ENCODE results near the gene TNK1. TPM values are rescaled to one million over a fixed set of nuclear protein-coding genes. Genes with fewer than 3 reads are reported as not detected.

The TNK1 gene
- total and polyA plus RNA-seq, 4 experiments from 2014 or later: 1.7 to 15.9 (median 8.0) TPM

DNA sequence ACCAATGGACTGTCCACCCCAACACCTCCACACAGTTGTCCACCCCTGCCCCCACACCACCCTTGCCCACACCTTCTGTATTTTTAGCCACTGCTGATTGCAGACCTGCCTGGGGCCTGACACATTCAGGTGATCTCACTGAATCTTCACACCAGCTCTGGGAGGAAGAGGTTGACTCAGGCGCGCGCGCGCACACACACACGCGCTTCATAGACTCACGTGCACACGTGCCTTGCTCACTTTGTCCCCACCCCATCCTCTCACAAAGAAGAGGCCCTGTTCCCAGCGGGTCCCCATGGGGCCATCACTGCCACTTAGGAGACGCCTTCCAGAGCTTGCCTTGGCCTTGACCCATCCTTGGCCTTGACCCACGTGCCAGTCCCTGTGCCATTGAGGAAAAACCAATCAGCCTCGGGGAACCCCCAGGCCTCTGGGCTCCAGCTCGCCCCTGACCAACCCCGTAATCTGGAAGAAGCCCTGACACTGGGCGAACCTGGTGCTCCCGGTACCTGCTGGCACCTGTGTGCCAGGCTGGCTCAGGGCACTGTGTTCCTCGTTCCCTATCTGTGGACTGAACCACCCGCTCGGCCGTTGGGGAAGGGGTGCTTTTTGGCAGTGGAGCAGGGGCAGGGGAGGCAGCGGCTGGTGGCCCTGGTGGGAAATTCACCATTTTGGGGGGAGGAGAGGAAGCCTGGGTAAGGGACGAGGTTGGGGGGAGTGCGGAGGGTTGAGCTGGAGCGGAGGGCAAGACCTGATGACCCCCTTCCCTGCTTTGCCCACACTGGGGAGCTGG is 29.9 kb downstream of the TNK1 start:
- no peak overlapping the region for H3K27ac ChIP-seq (ENCODE audit: low read depth, low read length)
- H3K27me3 ChIP-seq (ENCODE audit: insufficient read depth, low read length): no peaks in the 10 kb centered on the region
- H3K9me3 ChIP-seq (ENCODE audit: control insufficient read depth in 1 of 2, low read length in 2 of 2): no peaks in the 10 kb centered on the region
- H3K4me3 ChIP-seq (ENCODE audit: low read length in 2 of 2): no peak overlapping the region
- no peaks in the 10 kb centered on the region for H3K36me3 ChIP-seq (ENCODE audit: insufficient read depth, low read length)
- no peaks in the 10 kb centered on the region for H3K9me3 Mint-ChIP-seq
- no peak overlapping the region for H3K4me3 Mint-ChIP-seq
- no peaks in the 10 kb centered on the region for H3K4me1 ChIP-seq (ENCODE audit: insufficient read depth, low read length)
- ChIA-PET POLR2A (ENCODE audit: partially characterized antibody) (no interaction called here), CTCF (ENCODE audit: partially characterized antibody) (no interaction called here)
- no peaks in the 10 kb centered on the region for H3K36me3 Mint-ChIP-seq
- peaks cover 0 to 2% of the 10 kb centered on the region in 2 donors for H3K27me3 Mint-ChIP-seq
- H3K27ac Mint-ChIP-seq: peak overlapping the region in 1 of 7 donors; percentile 72
- DNase-seq: peak in 1 of 5 donors; percentile 33
- peaks cover 5 to 24% (median 7%) of the 10 kb centered on the region in 4 donors for H3K4me1 Mint-ChIP-seq
- intact Hi-C loops (cut with micrococcal nuclease): no loop called here

DNA sequence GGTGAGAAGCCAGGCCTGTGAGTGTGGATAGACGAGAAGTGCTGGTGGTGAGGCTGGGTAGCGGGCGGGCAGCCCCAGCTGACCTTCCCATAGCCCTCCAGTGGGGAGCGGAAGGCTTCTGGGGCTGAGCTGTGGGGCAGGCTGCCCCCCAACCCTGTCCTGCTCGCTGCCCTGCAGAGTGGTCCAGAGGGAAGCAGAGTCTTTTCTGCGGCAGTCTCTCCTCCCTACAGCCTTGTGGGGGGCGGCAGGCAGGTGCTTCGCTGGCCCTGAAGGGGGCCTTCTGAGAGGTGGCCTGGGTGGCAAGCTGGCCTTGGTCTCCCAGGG is 30.5 kb downstream of the TNK1 start:
- intact Hi-C loops (cut with micrococcal nuclease): no loop called here
- Histone ChIP-seq H3K4me3 (ENCODE audit: low read length in 2 of 2) (no peak overlapping the region), H3K27me3 (ENCODE audit: insufficient read depth, low read length) (no peaks in the 10 kb centered on the region), H3K9me3 (ENCODE audit: control insufficient read depth in 1 of 2, low read length in 2 of 2) (no peaks in the 10 kb centered on the region), H3K4me1 (ENCODE audit: insufficient read depth, low read length) (no peaks in the 10 kb centered on the region), H3K27ac (ENCODE audit: low read depth, low read length) (no peak overlapping the region), H3K36me3 (ENCODE audit: insufficient read depth, low read length) (no peaks in the 10 kb centered on the region)
- Mint-ChIP-seq H3K27ac (no peak overlapping the region), H3K9me3 (no peaks in the 10 kb centered on the region), H3K4me3 (no peak overlapping the region), H3K36me3 (no peaks in the 10 kb centered on the region), H3K4me1 (peaks cover 2 to 19% (median 7%) of the 10 kb centered on the region in 4 donors), H3K27me3 (peaks cover 0 to 2% of the 10 kb centered on the region in 2 donors)
- POLR2A ChIA-PET (ENCODE audit: partially characterized antibody): no interaction called here
- CTCF ChIA-PET (ENCODE audit: partially characterized antibody): no interaction called here
- no peak for DNase-seq

DNA sequence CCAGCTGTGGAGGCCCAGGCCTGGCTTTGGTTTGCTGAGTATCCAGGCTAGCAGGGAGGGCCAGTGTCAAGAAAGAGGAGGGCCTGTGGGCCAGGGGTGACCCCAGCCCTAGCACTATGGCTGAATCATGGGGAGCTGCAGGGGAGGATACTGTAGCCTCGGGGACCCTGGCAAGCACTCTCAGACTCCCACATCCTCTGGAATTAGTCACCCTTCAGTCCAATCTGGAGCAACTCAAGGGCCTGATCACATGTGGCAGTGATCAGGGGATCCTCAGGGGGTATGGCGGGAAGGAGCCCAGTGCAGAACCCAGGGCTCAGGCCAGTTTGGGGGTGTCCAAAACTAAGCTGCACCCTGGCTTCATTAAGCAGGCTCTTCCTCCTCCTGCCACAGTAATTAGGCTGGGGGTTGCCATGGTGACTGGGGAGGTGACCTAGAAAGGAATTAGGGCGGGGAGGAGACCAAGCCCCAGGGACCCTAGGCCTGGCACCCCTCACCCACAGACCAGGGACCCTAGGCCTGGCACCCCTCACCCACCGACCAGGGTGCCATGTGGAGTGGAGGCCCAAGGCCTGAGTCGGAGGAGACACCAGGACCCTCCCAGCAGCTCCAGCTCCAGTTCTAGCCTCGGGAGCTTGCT is 32.6 kb downstream of the TNK1 start:
- Mint-ChIP-seq H3K4me1 (peaks cover 2 to 11% (median 5%) of the 10 kb centered on the region in 4 donors), H3K36me3 (no peaks in the 10 kb centered on the region), H3K9me3 (no peaks in the 10 kb centered on the region), H3K27ac (no peak overlapping the region), H3K4me3 (no peak overlapping the region), H3K27me3 (peaks cover 0 to 2% of the 10 kb centered on the region in 2 donors)
- Histone ChIP-seq H3K36me3 (ENCODE audit: insufficient read depth, low read length) (no peaks in the 10 kb centered on the region), H3K9me3 (ENCODE audit: control insufficient read depth in 1 of 2, low read length in 2 of 2) (no peaks in the 10 kb centered on the region), H3K27me3 (ENCODE audit: insufficient read depth, low read length) (no peaks in the 10 kb centered on the region), H3K4me3 (ENCODE audit: low read length in 2 of 2) (no peak overlapping the region), H3K27ac (ENCODE audit: low read depth, low read length) (no peak overlapping the region), H3K4me1 (ENCODE audit: insufficient read depth, low read length) (no peaks in the 10 kb centered on the region)
- ChIA-PET CTCF (ENCODE audit: partially characterized antibody) (interaction anchor here (0.8 to 1.2 kb wide), 2 partner anchors 23 to 58 kb away, joined by 3 read pairs; no protein-coding TSS in a partner anchor), POLR2A (ENCODE audit: partially characterized antibody) (interaction anchor here (0.7 to 1.3 kb wide), 2 partner anchors 11 to 22 kb away, joined by 3 read pairs; partner anchors contain the start of gene TMEM102)
- peak in 1 of 5 donors; percentile 25 for DNase-seq
- intact Hi-C loops (cut with micrococcal nuclease): no loop called here

DNA sequence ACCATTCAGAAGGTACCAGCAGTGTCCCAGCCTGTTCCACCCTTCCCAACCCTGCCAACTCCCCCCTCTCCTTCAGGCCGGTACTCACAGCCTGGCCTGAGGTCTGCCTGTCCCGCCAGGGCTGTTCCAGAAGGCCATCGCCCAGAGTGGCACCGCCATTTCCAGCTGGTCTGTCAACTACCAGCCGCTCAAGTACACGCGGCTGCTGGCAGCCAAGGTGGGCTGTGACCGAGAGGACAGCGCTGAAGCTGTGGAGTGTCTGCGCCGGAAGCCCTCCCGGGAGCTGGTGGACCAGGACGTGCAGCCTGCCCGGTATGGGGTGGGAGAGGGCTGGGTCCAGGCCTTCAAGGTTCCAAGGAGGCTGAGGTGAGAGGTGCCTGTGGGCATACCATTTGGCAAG is 33.9 kb downstream of the TNK1 start:
- Histone ChIP-seq H3K4me1 (ENCODE audit: insufficient read depth, low read length) (no peaks in the 10 kb centered on the region), H3K4me3 (ENCODE audit: low read length in 2 of 2) (no peak overlapping the region), H3K36me3 (ENCODE audit: insufficient read depth, low read length) (no peaks in the 10 kb centered on the region), H3K27me3 (ENCODE audit: insufficient read depth, low read length) (no peaks in the 10 kb centered on the region), H3K27ac (ENCODE audit: low read depth, low read length) (no peak overlapping the region), H3K9me3 (ENCODE audit: control insufficient read depth in 1 of 2, low read length in 2 of 2) (no peaks in the 10 kb centered on the region)
- no peak for DNase-seq
- Mint-ChIP-seq H3K4me1 (peaks cover 0 to 2% (median under 1%) of the 10 kb centered on the region in 4 donors), H3K27me3 (no peaks in the 10 kb centered on the region), H3K27ac (no peak overlapping the region), H3K4me3 (no peak overlapping the region), H3K36me3 (no peaks in the 10 kb centered on the region), H3K9me3 (no peaks in the 10 kb centered on the region)
- intact Hi-C loops (cut with micrococcal nuclease): no loop called here
- ChIA-PET POLR2A (ENCODE audit: partially characterized antibody) (no interaction called here), CTCF (ENCODE audit: partially characterized antibody) (interaction anchor here (1.5 kb wide), 1 partner anchor 58 kb away, joined by 3 read pairs; no protein-coding TSS in a partner anchor)

DNA sequence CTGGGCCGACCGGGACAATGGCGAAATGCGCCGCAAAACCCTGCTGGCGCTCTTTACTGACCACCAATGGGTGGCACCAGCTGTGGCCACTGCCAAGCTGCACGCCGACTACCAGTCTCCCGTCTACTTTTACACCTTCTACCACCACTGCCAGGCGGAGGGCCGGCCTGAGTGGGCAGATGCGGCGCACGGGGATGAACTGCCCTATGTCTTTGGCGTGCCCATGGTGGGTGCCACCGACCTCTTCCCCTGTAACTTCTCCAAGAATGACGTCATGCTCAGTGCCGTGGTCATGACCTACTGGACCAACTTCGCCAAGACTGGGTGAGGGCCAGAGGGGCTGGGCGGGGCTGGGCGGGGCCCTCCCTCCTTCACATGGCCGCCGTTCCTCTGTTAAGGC is 34.9 kb downstream of the TNK1 start:
- no peaks in the 10 kb centered on the region for H3K27me3 ChIP-seq (ENCODE audit: insufficient read depth, low read length)
- peaks cover 0 to 2% (median 0%) of the 10 kb centered on the region in 4 donors for H3K4me1 Mint-ChIP-seq
- H3K9me3 ChIP-seq (ENCODE audit: control insufficient read depth in 1 of 2, low read length in 2 of 2): no peaks in the 10 kb centered on the region
- H3K4me3 Mint-ChIP-seq: no peak overlapping the region
- no peak overlapping the region for H3K27ac ChIP-seq (ENCODE audit: low read depth, low read length)
- no peaks in the 10 kb centered on the region for H3K4me1 ChIP-seq (ENCODE audit: insufficient read depth, low read length)
- ChIA-PET POLR2A (ENCODE audit: partially characterized antibody) (interaction anchor here (1.3 kb wide), 1 partner anchor 12 kb away, joined by 4 read pairs; the partner anchor contains the start of gene TMEM256), CTCF (ENCODE audit: partially characterized antibody) (interaction anchor here (1.5 kb wide), 1 partner anchor 59 kb away, joined by 3 read pairs; no protein-coding TSS in a partner anchor)
- no peaks in the 10 kb centered on the region for H3K36me3 Mint-ChIP-seq
- H3K9me3 Mint-ChIP-seq: no peaks in the 10 kb centered on the region
- no peak overlapping the region for H3K4me3 ChIP-seq (ENCODE audit: low read length in 2 of 2)
- intact Hi-C loops (cut with micrococcal nuclease): loop anchor here (1.0 kb wide), 1 partner anchor 59 kb away; no protein-coding TSS in a partner anchor
- DNase-seq: no peak
- H3K36me3 ChIP-seq (ENCODE audit: insufficient read depth, low read length): no peaks in the 10 kb centered on the region
- no peak overlapping the region for H3K27ac Mint-ChIP-seq
- no peaks in the 10 kb centered on the region for H3K27me3 Mint-ChIP-seq

DNA sequence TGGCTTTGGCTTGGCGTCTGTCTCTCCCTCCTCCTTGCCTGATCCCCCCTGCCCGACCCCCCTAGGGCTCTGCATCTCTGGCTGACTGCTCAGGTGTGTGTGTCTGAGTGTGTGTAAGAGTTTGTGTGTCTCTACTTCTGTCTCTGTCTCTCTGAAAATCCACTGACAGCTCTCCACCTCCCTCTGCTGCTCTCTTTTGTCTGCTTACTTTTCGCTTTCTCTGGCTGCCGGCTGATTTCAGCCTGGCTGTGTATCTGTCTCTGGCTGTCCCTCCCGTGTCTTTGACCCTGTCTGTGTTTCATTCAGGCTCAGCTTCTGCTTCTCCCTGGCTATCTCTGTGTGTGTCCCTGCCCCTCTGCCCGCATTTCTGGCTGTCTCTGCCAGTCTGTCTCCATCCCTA is 35.4 kb downstream of the TNK1 start:
- Mint-ChIP-seq H3K4me1 (peaks cover 0 to 2% (median 0%) of the 10 kb centered on the region in 4 donors), H3K4me3 (peak overlapping the region in 1 of 8 donors; percentile 3), H3K27me3 (no peaks in the 10 kb centered on the region), H3K27ac (peak overlapping the region in 1 of 7 donors; percentile 29), H3K9me3 (no peaks in the 10 kb centered on the region), H3K36me3 (no peaks in the 10 kb centered on the region)
- no peaks in the 10 kb centered on the region for H3K9me3 ChIP-seq (ENCODE audit: control insufficient read depth in 1 of 2, low read length in 2 of 2)
- H3K4me1 ChIP-seq (ENCODE audit: insufficient read depth, low read length): no peaks in the 10 kb centered on the region
- ChIA-PET CTCF (ENCODE audit: partially characterized antibody) (no interaction called here), POLR2A (ENCODE audit: partially characterized antibody) (interaction anchor here (1.3 kb wide), 1 partner anchor 12 kb away, joined by 4 read pairs; the partner anchor contains the start of gene TMEM256)
- intact Hi-C loops (cut with micrococcal nuclease): loop anchor here (1.0 kb wide), 1 partner anchor 60 kb away; no protein-coding TSS in a partner anchor
- DNase-seq: no peak
- H3K27me3 ChIP-seq (ENCODE audit: insufficient read depth, low read length): no peaks in the 10 kb centered on the region
- H3K27ac ChIP-seq (ENCODE audit: low read depth, low read length): no peak overlapping the region
- H3K4me3 ChIP-seq (ENCODE audit: low read length in 2 of 2): no peak overlapping the region
- no peaks in the 10 kb centered on the region for H3K36me3 ChIP-seq (ENCODE audit: insufficient read depth, low read length)

DNA sequence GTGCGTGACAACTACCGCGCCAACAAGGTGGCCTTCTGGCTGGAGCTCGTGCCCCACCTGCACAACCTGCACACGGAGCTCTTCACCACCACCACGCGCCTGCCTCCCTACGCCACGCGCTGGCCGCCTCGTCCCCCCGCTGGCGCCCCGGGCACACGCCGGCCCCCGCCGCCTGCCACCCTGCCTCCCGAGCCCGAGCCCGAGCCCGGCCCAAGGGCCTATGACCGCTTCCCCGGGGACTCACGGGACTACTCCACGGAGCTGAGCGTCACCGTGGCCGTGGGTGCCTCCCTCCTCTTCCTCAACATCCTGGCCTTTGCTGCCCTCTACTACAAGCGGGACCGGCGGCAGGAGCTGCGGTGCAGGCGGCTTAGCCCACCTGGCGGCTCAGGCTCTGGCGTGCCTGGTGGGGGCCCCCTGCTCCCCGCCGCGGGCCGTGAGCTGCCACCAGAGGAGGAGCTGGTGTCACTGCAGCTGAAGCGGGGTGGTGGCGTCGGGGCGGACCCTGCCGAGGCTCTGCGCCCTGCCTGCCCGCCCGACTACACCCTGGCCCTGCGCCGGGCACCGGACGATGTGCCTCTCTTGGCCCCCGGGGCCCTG is 36.3 kb downstream of the TNK1 start:
- Mint-ChIP-seq H3K27ac (no peak overlapping the region), H3K4me3 (no peak overlapping the region), H3K36me3 (no peaks in the 10 kb centered on the region), H3K9me3 (no peaks in the 10 kb centered on the region), H3K27me3 (no peaks in the 10 kb centered on the region), H3K4me1 (peaks cover 0 to 2% (median 0%) of the 10 kb centered on the region in 4 donors)
- H3K36me3 ChIP-seq (ENCODE audit: insufficient read depth, low read length): no peaks in the 10 kb centered on the region
- intact Hi-C loops (cut with micrococcal nuclease): no loop called here
- no peak overlapping the region for H3K4me3 ChIP-seq (ENCODE audit: low read length in 2 of 2)
- H3K9me3 ChIP-seq (ENCODE audit: control insufficient read depth in 1 of 2, low read length in 2 of 2): no peaks in the 10 kb centered on the region
- H3K4me1 ChIP-seq (ENCODE audit: insufficient read depth, low read length): no peaks in the 10 kb centered on the region
- no peaks in the 10 kb centered on the region for H3K27me3 ChIP-seq (ENCODE audit: insufficient read depth, low read length)
- DNase-seq: peak in 1 of 5 donors; percentile 11
- POLR2A ChIA-PET (ENCODE audit: partially characterized antibody): interaction anchor here (1.3 kb wide), 1 partner anchor 13 kb away, joined by 4 read pairs; the partner anchor contains the start of gene TMEM256
- H3K27ac ChIP-seq (ENCODE audit: low read depth, low read length): no peak overlapping the region
- CTCF ChIA-PET (ENCODE audit: partially characterized antibody): no interaction called here

Measured in CD4-positive, alpha-beta memory T cell (primary cell).